ENCODE measurements around the gene MRPL51.
"Not testable (repeated sequence)": the region's sequence is repeated elsewhere in the genome, so short reads cannot be mapped to it uniquely, and the experiment has no call there.

The MRPL51 gene

DNA sequence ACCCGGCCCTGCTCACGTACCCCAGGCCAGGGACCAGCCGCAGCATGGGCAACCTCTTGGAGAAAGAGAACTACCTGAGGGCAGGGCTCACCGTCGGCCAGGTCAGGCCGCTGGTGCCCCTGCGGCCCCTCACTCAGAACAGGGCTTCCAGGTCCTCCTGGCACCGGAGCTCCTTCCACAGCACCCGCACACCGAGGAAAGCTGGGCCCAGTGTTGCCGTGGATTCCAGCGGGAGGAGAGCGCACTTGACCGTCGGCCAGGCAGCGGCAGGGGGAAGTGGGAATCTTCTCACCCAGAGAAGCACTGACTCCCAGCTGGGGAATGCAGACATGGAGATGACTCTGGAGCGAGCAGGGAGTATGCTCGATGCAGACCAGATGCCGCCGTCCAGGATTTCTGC lies 14.6 kb downstream of the MRPL51 start:
- no peak for TF ChIP-seq CTCF (conservative IDR thresholded peaks at IDR 0.05; ENCODE audit: low read depth, low read length)
- no peak for DNase-seq (ENCODE audit: low read depth)
- no peak overlapping the region for H3K4me3 ChIP-seq (ENCODE audit: low read depth, low read length)

GRCh38 chr12:6477601-6478377 lies 15.3 kb downstream of the MRPL51 start:
- H3K4me3 ChIP-seq (ENCODE audit: low read depth, low read length); DNase-seq (ENCODE audit: low read depth): not testable (repeated sequence)

DNA sequence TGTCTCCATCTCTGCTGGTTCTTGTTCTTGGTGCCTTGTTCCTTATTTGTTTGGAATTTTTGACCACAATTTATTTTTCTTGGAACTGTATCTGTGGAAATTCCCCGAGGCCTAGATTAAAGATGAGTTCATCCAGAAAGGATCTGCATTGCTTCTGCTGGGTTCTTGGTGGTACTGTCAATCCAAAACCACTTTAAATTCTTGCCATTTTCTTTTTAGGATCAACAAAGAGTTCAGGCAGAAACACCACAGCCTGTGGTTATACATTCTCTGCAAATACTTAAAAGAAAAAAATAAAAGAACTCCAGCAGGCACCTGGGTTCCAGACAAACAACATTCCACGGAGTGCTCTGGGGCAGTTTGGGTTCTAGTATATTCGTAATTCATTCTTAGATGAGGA lies 16.6 kb downstream of the MRPL51 start:
- TF ChIP-seq CTCF (conservative IDR thresholded peaks at IDR 0.05; ENCODE audit: low read depth, low read length): no peak
- H3K4me3 ChIP-seq (ENCODE audit: low read depth, low read length): no peak overlapping the region
- peak; percentile 89 for DNase-seq (ENCODE audit: low read depth)

- not testable (repeated sequence) for H3K4me3 ChIP-seq (ENCODE audit: low read depth, low read length); DNase-seq (ENCODE audit: low read depth)
Observed at GRCh38 chr12:6475233-6475975, 17.7 kb downstream of the MRPL51 start.

DNA sequence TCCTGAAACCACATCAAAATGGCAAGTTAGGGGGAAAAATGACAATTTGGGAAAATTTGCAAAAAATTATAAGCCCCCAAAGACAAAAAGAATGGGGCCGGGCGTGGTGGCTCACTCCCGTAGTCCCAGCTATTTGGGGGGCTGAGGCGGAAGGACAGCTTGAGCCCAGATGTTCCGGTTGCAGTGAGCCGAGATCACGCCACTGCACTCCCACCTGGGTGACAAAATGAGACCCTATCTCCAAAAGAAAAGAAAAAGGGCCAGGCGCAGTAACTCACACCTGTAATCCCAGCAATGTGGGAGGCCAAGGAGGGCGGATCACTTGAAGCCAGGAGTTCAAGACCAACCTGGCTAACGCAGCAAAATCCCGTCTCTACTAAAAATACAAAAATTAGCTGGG lies 20.6 kb downstream of the MRPL51 start:
- no peak for DNase-seq (ENCODE audit: low read depth)
- no peak for TF ChIP-seq CTCF (conservative IDR thresholded peaks at IDR 0.05; ENCODE audit: low read depth, low read length)
- no peak overlapping the region for H3K4me3 ChIP-seq (ENCODE audit: low read depth, low read length)

DNA sequence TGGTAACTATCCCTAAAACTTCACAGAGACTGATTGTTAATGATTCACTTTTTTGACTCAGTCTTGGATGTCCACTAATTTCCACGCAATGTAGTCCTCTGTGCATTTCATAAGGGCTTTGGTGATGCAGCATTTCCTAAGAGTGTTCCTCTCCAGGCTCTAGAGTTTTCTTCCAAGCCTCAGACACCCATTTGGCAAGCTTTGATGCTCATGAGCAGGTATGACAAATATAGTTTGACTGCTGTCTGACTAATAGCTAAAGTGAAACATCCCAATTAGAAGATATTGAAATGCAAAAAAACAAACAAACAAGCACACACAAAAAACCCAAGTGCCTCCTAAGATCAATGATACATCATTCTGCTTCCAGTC lies 21.1 kb downstream of the MRPL51 start:
- no peak overlapping the region for H3K4me3 ChIP-seq (ENCODE audit: low read depth, low read length)
- no peak for DNase-seq (ENCODE audit: low read depth)
- no peak for TF ChIP-seq CTCF (conservative IDR thresholded peaks at IDR 0.05; ENCODE audit: low read depth, low read length)

DNA sequence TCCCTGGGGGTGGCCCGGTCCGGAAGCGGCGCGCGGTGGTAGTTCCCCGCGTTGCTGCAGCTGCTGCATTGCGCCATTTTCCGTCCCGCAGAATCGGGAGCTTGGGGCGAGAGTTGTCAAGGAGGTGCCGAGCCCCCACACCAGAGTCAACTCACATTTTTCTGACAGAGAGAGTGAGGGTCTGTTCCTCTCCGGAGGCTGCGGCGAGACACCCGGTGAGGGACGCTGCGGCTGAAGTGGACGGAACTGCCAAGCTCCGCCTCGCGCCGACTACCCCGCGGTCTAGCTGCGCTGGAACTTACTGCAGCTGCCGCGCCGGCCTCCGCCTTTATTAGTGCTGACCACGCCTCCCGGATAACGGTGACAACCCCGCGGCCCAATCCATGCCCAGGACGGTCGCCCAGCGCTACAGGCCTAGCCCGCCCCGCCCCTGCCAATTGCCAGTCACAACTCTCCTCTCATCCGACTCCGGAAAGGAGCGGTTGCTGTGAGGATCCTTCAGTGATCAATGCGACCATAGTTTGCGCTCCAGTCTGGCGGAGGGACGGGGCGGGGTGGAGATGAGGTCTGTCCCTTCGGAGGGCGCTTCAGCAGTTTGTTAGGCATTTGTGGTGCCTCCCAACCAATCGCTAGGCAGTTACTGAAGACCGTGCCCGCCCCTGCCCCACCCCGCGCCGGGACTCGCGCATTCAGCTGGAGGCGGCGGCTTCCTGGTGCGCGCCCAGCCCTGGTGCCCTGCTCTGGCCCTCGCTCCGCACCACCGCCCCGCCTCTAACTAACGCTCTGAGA lies 22.5 kb downstream of the MRPL51 start, which contains the start of gene VAMP1:
Gene VAMP1 (minus strand): TSS at position 303 of the 789 bp plus-strand sequence. CDS start 146 bp downstream, at position 157.
- no peak for TF ChIP-seq CTCF (conservative IDR thresholded peaks at IDR 0.05; ENCODE audit: low read depth, low read length)
- DNase-seq (ENCODE audit: low read depth): peak; percentile 97
- peak within 1 kb of the TSS; percentile 87 for H3K4me3 ChIP-seq (ENCODE audit: low read depth, low read length)

Data from choroid plexus epithelial cell (primary cell).